Measurements from ENCODE around the gene PYCR2.
"Not testable (repeated sequence)": the region's sequence is repeated elsewhere in the genome, so short reads cannot be mapped to it uniquely, and the experiment has no call there.

The PYCR2 gene

GRCh38 chr1:225891229-225891972 lies 32.6 kb downstream of the PYCR2 start:
- no peak overlapping the region for H3K27ac ChIP-seq
- H3K4me3 ChIP-seq (ENCODE audit: low read depth, low read length), result no peak overlapping the region
- TF ChIP-seq CTCF (IDR thresholded peaks at IDR 0.05; ENCODE audit: low read depth, low read length), result no peak
- no peaks in the 10 kb centered on the region for H3K36me3 ChIP-seq
- DNase-seq, result no peak
- no peaks in the 10 kb centered on the region for H3K9me3 ChIP-seq (ENCODE audit: severe bottlenecking)
- no peaks in the 10 kb centered on the region for H3K27me3 ChIP-seq (ENCODE audit: insufficient read depth, low read depth, severe bottlenecking)

- H3K27ac ChIP-seq, result no peak overlapping the region
- no peaks in the 10 kb centered on the region for H3K9me3 ChIP-seq (ENCODE audit: severe bottlenecking)
- DNase-seq, result no peak
- H3K4me3 ChIP-seq (ENCODE audit: low read depth, low read length), result no peak overlapping the region
- no peak for TF ChIP-seq CTCF (IDR thresholded peaks at IDR 0.05; ENCODE audit: low read depth, low read length)
- H3K27me3 ChIP-seq (ENCODE audit: insufficient read depth, low read depth, severe bottlenecking), result no peaks in the 10 kb centered on the region
- no peaks in the 10 kb centered on the region for H3K36me3 ChIP-seq
Observed at GRCh38 chr1:225890346-225891228, 33.5 kb downstream of the PYCR2 start.

GRCh38 chr1:225889743-225890142 lies 34.3 kb downstream of the PYCR2 start:
- no peak for TF ChIP-seq CTCF (IDR thresholded peaks at IDR 0.05; ENCODE audit: low read depth, low read length)
- Histone ChIP-seq H3K9me3 (ENCODE audit: severe bottlenecking) (no peaks in the 10 kb centered on the region), H3K36me3 (no peaks in the 10 kb centered on the region), H3K27me3 (ENCODE audit: insufficient read depth, low read depth, severe bottlenecking) (no peaks in the 10 kb centered on the region), H3K27ac (no peak overlapping the region), H3K4me3 (ENCODE audit: low read depth, low read length) (no peak overlapping the region)
- DNase-seq, result no peak

GRCh38 chr1:225888898-225889601 lies 35.0 kb downstream of the PYCR2 start, which contains the start of gene LEFTY1:
Gene LEFTY1, minus strand, starts transcription at chr1:225889146. Its CDS starts 80 bp downstream, at chr1:225889066.
- Histone ChIP-seq H3K36me3 (no peaks in the 10 kb centered on the region), H3K27me3 (ENCODE audit: insufficient read depth, low read depth, severe bottlenecking) (no peaks in the 10 kb centered on the region), H3K4me3 (ENCODE audit: low read depth, low read length) (no peak within 1 kb of the TSS), H3K9me3 (ENCODE audit: severe bottlenecking) (no peaks in the 10 kb centered on the region), H3K27ac (no peak within 1 kb of the TSS)
- DNase-seq, result no peak
- no peak for TF ChIP-seq CTCF (IDR thresholded peaks at IDR 0.05; ENCODE audit: low read depth, low read length)

GRCh38 chr1:225888289-225888897 lies 35.7 kb downstream of the PYCR2 start:
- no peak overlapping the region for H3K4me3 ChIP-seq (ENCODE audit: low read depth, low read length)
- no peak overlapping the region for H3K27ac ChIP-seq
- H3K27me3 ChIP-seq (ENCODE audit: insufficient read depth, low read depth, severe bottlenecking), result no peaks in the 10 kb centered on the region
- H3K36me3 ChIP-seq, result no peaks in the 10 kb centered on the region
- no peak for DNase-seq
- TF ChIP-seq CTCF (IDR thresholded peaks at IDR 0.05; ENCODE audit: low read depth, low read length), result no peak
- H3K9me3 ChIP-seq (ENCODE audit: severe bottlenecking), result no peaks in the 10 kb centered on the region

- not testable (repeated sequence) for DNase-seq; H3K27ac ChIP-seq; H3K9me3 ChIP-seq (ENCODE audit: severe bottlenecking)
Observed at GRCh38 chr1:225887554-225888288, 36.3 kb downstream of the PYCR2 start.

More at GRCh38 chr1:225887554-225888288, 36.3 kb downstream of the PYCR2 start:
- not testable (repeated sequence) for H3K4me3 ChIP-seq (ENCODE audit: low read depth, low read length); H3K36me3 ChIP-seq; H3K27me3 ChIP-seq (ENCODE audit: insufficient read depth, low read depth, severe bottlenecking)
